Mucosa of descending colon (tissue), 3 donors: ENCODE results near the gene VPS26A. TPM values are rescaled to one million over a fixed set of nuclear protein-coding genes. Genes with fewer than 3 reads are reported as not detected.

ENCODE experiments used
- ATAC-seq: fragments of 200-7000 bp; cut with Tn5 transposase; one replicate; pipeline ENCODE4 v1.9.1; 2020; ENCODE audit warnings: mild to moderate bottlenecking, moderate library complexity
- DNase-seq, 3 donors: peaks; one replicate each; pipeline ENCODE4 v3.0.0-alpha.2; 2020
- H3K36me3 ChIP-seq: fragments of 200-600 bp; one replicate; pipeline ENCODE4 v1.8.0; 2021; ENCODE audit warnings: low read depth, mild to moderate bottlenecking
- H3K4me1 ChIP-seq: fragments of 200-600 bp; one replicate; pipeline ENCODE4 v1.8.0; 2021; ENCODE audit warnings: low read depth, mild to moderate bottlenecking
- H3K4me3 ChIP-seq: fragments of 200-600 bp; one replicate; pipeline ENCODE4 v1.8.0; 2021; ENCODE audit warnings: mild to moderate bottlenecking
- H3K9me3 ChIP-seq: fragments of 200-600 bp; one replicate; pipeline ENCODE4 v1.8.0; 2021; ENCODE audit warnings: mild to moderate bottlenecking
- CTCF ChIP-seq: fragments of 200-600 bp; IDR thresholded peaks from one replicate; pipeline ENCODE4 v1.8.0; 2022; ENCODE audit warnings: antibody characterized with exemption, mild to moderate bottlenecking
- intact Hi-C, 2 donors: fragments of 100-400 bp; cut with DNase I in 1 of 2; cut with micrococcal nuclease in 1 of 2; formaldehyde crosslinking; loops; one replicate each; pipeline versions ENCODE4 v1.11.0 to v1.11.1; 2022; cut with DNase I, micrococcal nuclease
- total RNA-seq, 3 donors: library from RNA; stranded (reverse); fragmentation: NEBNext Ultra II Directional in 2 of 3; extraction: Animal tissue kit (Norgen Biotek cat#: 25700) in 2 of 3; gene quantifications; one replicate each; pipeline versions ENCODE4 v1.2.1 to v1.2.4, GENCODE V29; 2021 to 2023
- donor health status: DM: no; HTN: no; CAD: no; lungs with moderate emphysema.
- donor health status: DM: no; HTN: no; CAD: no.
- donor health status: DM: no; HTN: yes; CAD: no.

Gene VPS26A
- total RNA-seq, 3 donors from 2014 or later = 51.7 to 64.0 (median 61.7) TPM

GRCh38 chr10:69089638-69090599 lies 34.1 kb upstream of the VPS26A start:
- TF ChIP-seq CTCF = no peak
- DNase-seq (peak in 2 of 3 donors; percentile 44 to 62), ATAC-seq (peak; percentile 60)
- Histone ChIP-seq H3K36me3 (no peaks in the 10 kb centered on the region), H3K9me3 (no peaks in the 10 kb centered on the region), H3K4me1 (no peaks in the 10 kb centered on the region), H3K4me3 (no peak overlapping the region)
- intact Hi-C loops = loop anchor here (5.0 to 10.0 kb wide), 2 partner anchors 83 to 85 kb away; no protein-coding TSS in a partner anchor

GRCh38 chr10:69090685-69091084 lies 33.3 kb upstream of the VPS26A start:
- no peak for TF ChIP-seq CTCF
- no peaks in the 10 kb centered on the region for H3K4me1 ChIP-seq
- H3K4me3 ChIP-seq = no peak overlapping the region
- intact Hi-C loops = loop anchor here in 1 of 2 donors (5.0 kb wide), 1 partner anchor 83 kb away; no protein-coding TSS in a partner anchor
- H3K9me3 ChIP-seq = no peaks in the 10 kb centered on the region
- no peak for DNase-seq
- no peaks in the 10 kb centered on the region for H3K36me3 ChIP-seq
- ATAC-seq = no peak

DNA sequence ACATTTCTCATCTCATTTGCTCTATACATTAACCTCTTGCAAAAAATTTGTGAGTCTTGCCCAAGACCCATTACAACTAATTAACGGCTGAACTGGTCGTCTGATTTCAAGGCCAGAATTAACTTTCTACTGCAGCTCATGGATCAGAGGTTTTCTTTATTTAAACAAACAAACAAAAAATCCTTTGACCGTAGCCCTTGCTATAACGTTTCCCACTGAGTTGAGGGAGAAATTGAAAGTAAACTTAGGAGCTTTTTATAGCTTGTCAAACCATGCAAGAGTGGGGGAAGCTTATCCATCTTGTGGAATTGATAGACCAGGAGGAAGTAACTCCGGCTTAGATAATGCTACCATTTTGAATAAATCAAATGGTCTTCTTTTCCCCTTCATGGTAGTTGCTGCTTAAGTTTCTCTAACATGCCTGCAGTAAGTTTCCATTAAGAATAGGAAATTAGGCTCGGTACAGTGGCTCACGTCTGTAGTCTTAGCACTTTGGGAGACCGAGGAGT lies 32.8 kb upstream of the VPS26A start:
- H3K9me3 ChIP-seq = no peaks in the 10 kb centered on the region
- TF ChIP-seq CTCF = no peak
- ATAC-seq = no peak
- DNase-seq = no peak
- intact Hi-C loops = loop anchor here in 1 of 2 donors (5.0 kb wide), 1 partner anchor 84 kb away; no protein-coding TSS in a partner anchor
- H3K36me3 ChIP-seq = no peaks in the 10 kb centered on the region
- no peak overlapping the region for H3K4me3 ChIP-seq
- H3K4me1 ChIP-seq = no peaks in the 10 kb centered on the region

- Histone ChIP-seq H3K4me3 (no peak overlapping the region), H3K9me3 (no peaks in the 10 kb centered on the region), H3K36me3 (no peaks in the 10 kb centered on the region), H3K4me1 (no peaks in the 10 kb centered on the region)
- peak; percentile 50 for TF ChIP-seq CTCF
- DNase-seq (peak in 2 of 3 donors; percentile 38 to 97), ATAC-seq (peak; percentile 88)
- intact Hi-C loops = loop anchor here in 1 of 2 donors (5.0 kb wide), 1 partner anchor 86 kb away; no protein-coding TSS in a partner anchor
Observed at GRCh38 chr10:69092959-69093850, 30.8 kb upstream of the VPS26A start.

GRCh38 chr10:69093933-69094332 lies 30.0 kb upstream of the VPS26A start:
- H3K4me3 ChIP-seq = no peak overlapping the region
- intact Hi-C loops = loop anchor here in 1 of 2 donors (5.0 kb wide), 1 partner anchor 87 kb away; no protein-coding TSS in a partner anchor
- no peaks in the 10 kb centered on the region for H3K4me1 ChIP-seq
- no peak for ATAC-seq
- H3K9me3 ChIP-seq = no peaks in the 10 kb centered on the region
- DNase-seq = no peak
- no peak for TF ChIP-seq CTCF
- H3K36me3 ChIP-seq = no peaks in the 10 kb centered on the region
